Upper lobe of left lung (tissue), 4 donors: ENCODE data around the gene RASAL2.

Source experiments
- CTCF ChIP-seq, 6 experiments: fragments of 450-650 bp in 4 of 6; fragments of 200-600 bp in 2 of 6; sonication (generic) in 2 of 6; IDR thresholded peaks; one replicate each; pipeline ENCODE4 v1.5.1; 2016 to 2019; ENCODE audit warnings: antibody characterized with exemption in 6 of 6
- EP300 ChIP-seq, 4 donors: sonication (generic); formaldehyde crosslinking; IDR thresholded peaks; one replicate each; pipeline ENCODE4 v1.5.1; 2017; ENCODE audit warnings: antibody characterized with exemption in 4 of 4, control low read depth in 2 of 4
- POLR2A ChIP-seq, 4 donors: fragments of 450-650 bp; IDR thresholded peaks; one replicate each; pipeline ENCODE4 v1.5.1; 2016 to 2017; ENCODE audit warnings: antibody characterized with exemption in 4 of 4, mild to moderate bottlenecking in 2 of 4
- POLR2AphosphoS5 ChIP-seq, 2 donors: sonication (generic); formaldehyde crosslinking; IDR thresholded peaks; one replicate each; pipeline ENCODE4 v1.5.1; 2017; ENCODE audit warnings: antibody characterized with exemption in 2 of 2

GRCh38 chr1:178408871-178409270, 315.0 kb downstream of the RASAL2 start:
- no peak for TF ChIP-seq POLR2A (IDR thresholded peaks at IDR 0.05)
- TF ChIP-seq CTCF (IDR thresholded peaks at IDR 0.05), result no peak
- TF ChIP-seq POLR2AphosphoS5 (IDR thresholded peaks at IDR 0.05), result no peak
- no peak for TF ChIP-seq EP300 (IDR thresholded peaks at IDR 0.05)
